GM20000 (cell line): ENCODE measurements around the gene CDC14A.

Experiments
- DNase-seq: peaks from one replicate; pipeline ENCODE4 v3.0.0; 2012; ENCODE audit warnings: low spot score
- CTCF ChIP-seq: IDR thresholded peaks from 2 replicates; pipeline ENCODE4 v1.5.1; 2012; ENCODE audit warnings: mild to moderate bottlenecking, control low read depth; ENCODE audit errors: extremely low read depth, missing control alignments

CDC14A gene

DNA sequence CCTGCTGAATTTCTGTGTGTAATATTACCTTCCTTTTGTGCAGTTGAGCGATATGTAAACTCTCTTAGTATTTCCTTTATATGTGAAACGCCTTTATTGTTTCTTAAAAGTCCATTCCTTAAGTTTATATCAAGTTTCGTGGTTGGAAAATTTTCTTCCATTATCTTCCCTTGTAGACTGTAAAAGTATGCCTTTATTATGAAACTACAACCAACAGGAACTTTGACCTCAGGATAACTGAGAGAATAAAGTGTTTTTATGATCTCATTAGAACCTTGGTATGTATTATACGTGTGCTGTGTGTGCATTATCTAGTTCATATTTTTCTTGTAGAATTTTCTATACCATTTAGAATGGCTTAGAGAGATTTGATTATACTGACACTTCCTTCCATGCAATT is 3.1 kb upstream of the CDC14A start:
- no peak for TF ChIP-seq CTCF
- DNase-seq: no peak

GRCh38 chr1:100350787-100351094 is 1.6 kb upstream of the CDC14A start:
- DNase-seq: no peak
- no peak for TF ChIP-seq CTCF

DNA sequence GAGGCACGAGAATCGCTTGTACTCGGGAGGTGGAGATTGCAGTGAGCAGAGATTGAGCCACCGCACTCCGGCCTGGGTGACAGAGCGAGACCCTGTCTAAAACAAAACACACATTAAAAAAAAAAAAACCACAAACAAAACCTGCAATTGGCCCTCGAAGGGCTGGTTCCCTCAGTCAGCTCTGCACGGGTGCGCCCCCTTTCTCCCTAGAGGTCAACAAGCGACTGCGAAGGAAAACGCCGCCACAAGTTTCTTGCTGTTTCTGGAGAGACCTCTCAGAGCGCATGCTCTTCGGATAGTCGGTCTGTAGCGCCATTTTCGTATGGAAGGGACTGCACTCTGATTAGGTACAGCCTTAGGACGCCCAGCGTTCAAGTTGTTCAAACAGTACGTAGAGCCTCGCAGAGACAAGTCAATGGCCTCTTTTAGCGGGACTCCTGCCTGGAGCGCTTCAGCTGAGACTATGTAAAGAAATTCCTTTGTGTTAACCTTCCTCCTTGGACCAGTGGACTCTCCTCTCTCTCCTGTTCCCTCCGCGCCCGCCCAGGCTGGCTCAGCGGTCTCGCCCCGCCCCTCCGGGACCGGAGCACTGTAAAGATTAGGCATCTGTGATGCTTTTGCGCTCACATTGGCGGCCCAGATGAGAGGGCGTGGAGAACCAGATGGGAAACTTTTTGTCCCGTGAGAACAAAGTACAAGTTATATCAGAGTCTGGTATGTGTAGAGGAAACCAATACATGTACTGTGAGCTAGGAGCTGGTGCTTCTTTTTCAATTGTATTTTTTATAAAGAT is 1.0 kb upstream of the CDC14A start:
- peak; percentile 47 for TF ChIP-seq CTCF
- peak; percentile 84 for DNase-seq

GRCh38 chr1:100353071-100353801 is 930 bp downstream of the CDC14A start:
- DNase-seq: peak; percentile 73

GRCh38 chr1:100353988-100354387 is 1.7 kb downstream of the CDC14A start:
- DNase-seq: no peak
- TF ChIP-seq CTCF: no peak

More at GRCh38 chr1:100353071-100353801, 930 bp downstream of the CDC14A start:
- no peak for TF ChIP-seq CTCF

DNA sequence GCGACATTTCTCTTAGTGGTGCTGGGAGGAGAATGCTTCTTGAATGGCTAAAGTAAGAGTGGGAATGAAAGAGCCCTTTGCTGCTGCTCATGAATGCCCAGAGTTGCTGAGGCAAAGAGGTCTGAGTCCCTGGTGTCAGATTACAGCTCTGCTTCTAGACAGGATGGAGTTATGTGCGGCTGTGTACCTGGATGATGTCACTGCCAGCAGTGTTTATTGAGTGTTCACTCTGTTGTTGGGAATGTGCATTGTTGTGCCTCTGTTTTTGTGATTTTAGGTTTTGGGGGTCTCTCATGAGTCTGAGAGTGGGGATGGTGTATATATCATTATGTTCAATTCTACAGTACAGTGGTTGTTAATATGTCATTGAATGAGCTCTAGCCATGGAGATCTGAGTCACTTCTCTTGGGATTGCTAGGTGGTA is 2.7 kb downstream of the CDC14A start:
- DNase-seq: no peak

More for the DNA sequence above, 2.7 kb downstream of the CDC14A start:
- no peak for TF ChIP-seq CTCF
